NCI-H2081 (cell line): ENCODE data around the gene KLF16.

Experiments
- DNase-seq, 2 experiments: peaks; one replicate each; lab custom pipeline; 2025; lab: John Stamatoyannopoulos, UW

The KLF16 gene

GRCh38 chr19:1823020-1823419 is 40.4 kb downstream of the KLF16 start:
- DNase-seq, result no peak

- no peak for DNase-seq
Measured at GRCh38 chr19:1822210-1822609, 41.2 kb downstream of the KLF16 start.

GRCh38 chr19:1819341-1820255 is 43.8 kb downstream of the KLF16 start:
- no peak for DNase-seq

GRCh38 chr19:1818549-1819195 is 44.7 kb downstream of the KLF16 start:
- no peak for DNase-seq

GRCh38 chr19:1817553-1818179 is 45.7 kb downstream of the KLF16 start:
- DNase-seq, result no peak

GRCh38 chr19:1816530-1817298 is 46.7 kb downstream of the KLF16 start:
- no peak for DNase-seq

GRCh38 chr19:1815605-1816529 is 47.5 kb downstream of the KLF16 start:
- DNase-seq, result no peak

GRCh38 chr19:1814833-1815604 is 48.4 kb downstream of the KLF16 start:
- DNase-seq, result no peak

- DNase-seq, result no peak
Measured at GRCh38 chr19:1814391-1814790, 49.0 kb downstream of the KLF16 start.

- DNase-seq, result no peak
Measured at GRCh38 chr19:1813192-1814182, 49.9 kb downstream of the KLF16 start.

- DNase-seq, result peak; percentile 65 to 74
Measured at GRCh38 chr19:1812426-1813191, 50.8 kb downstream of the KLF16 start.

GRCh38 chr19:1811942-1812425 is 51.4 kb downstream of the KLF16 start, which contains the start of gene ATP8B3:
ATP8B3 (minus strand) TSS chr19:1812276; CDS start chr19:1811736, 540 bp downstream.
- DNase-seq, result no peak

GRCh38 chr19:1811472-1811894 is 51.9 kb downstream of the KLF16 start:
- no peak for DNase-seq

GRCh38 chr19:1810439-1811160 is 52.8 kb downstream of the KLF16 start:
- no peak for DNase-seq

GRCh38 chr19:1809678-1810077 is 53.7 kb downstream of the KLF16 start:
- DNase-seq, result no peak

GRCh38 chr19:1808395-1808731 is 55.0 kb downstream of the KLF16 start:
- DNase-seq, result no peak

- DNase-seq, result no peak
Measured at GRCh38 chr19:1807695-1808394, 55.5 kb downstream of the KLF16 start.
